ENCODE measurements around the gene LHX6. TPM values are rescaled to one million over a fixed set of nuclear protein-coding genes. Genes with fewer than 3 reads are reported as not detected.
A peak's percentile ranks its signal among the peaks of the same experiment; 100 is the strongest.

Gene LHX6
- total RNA-seq, 1 donor from 2014 or later = 3.4 TPM

DNA sequence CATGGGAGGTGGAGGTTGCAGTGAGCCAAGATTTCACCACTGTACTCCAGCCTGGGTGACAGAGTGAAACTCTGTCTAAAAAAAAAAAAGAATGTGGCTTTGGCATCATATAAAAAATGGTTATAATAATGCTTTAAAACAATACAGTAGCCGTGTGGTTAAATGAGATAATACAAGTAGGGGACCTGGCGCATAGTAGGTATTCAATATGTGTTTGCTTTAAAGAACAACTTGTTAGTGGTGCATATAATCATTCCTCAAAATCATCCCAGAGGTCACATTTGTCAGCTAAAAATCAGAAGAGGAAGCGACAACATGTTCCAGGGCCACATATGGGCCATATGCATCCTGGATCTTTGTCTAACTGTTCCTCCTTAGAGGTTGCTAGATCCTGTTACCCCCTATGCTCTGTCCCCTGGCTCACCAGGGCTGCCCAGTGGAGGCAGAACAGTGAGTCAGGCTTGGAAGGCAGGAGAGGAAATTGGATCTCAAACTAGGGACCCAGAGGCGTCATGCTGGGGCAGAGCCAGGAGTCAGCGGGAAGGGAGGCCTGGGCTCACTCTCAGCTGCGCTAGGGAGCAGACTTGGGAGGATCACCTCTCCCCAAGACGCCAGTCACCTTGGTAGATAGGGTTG lies 27.7 kb downstream of the LHX6 start:
- intact Hi-C loops (cut with DNase I) = no loop called here
- ATAC-seq (ENCODE audit: poor library complexity) (peak; percentile 20), DNase-seq (no peak)

DNA sequence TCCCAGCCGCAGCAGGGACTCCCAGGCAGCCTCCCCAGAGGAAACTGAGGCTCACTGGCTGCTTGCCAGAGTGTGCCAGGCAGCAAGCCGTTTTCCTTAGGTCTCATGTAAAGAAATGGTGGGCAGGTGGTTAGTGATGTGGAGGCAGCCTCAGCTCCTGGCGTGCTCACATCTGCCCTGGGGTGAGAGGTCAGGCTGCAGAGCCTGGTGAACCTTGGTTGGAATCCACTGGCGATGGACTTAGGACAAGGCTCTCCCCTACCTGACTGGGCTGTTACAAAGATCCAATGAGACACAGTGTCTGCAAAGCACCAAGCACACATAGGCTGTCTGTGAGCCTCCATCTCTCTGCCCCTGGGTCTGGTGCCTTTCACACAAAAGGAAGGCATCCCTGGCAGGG lies 30.9 kb downstream of the LHX6 start:
- DNase-seq (no peak), ATAC-seq (ENCODE audit: poor library complexity) (no peak)
- intact Hi-C loops (cut with DNase I) = no loop called here

DNA sequence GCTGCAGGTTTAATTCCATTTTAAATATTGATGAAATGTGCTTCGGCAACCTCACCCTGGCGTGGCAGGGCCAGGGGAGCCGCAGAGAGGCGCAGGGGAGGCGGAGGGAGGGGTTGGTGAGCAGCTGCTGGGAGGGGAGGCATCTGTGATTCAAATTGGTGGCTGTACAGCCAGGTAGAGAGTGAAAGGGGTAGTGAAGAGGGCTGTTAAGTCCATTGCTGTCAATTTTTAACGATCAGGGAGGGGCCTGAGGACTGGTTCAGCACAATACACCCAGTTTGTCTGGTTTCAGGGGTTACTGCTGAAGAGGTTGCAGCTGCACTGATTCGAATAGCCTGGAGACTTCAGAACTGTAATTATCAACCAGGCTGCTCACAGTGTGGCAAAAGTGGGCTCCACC lies 31.3 kb downstream of the LHX6 start:
- DNase-seq (no peak), ATAC-seq (ENCODE audit: poor library complexity) (no peak)
- intact Hi-C loops (cut with DNase I) = no loop called here

DNA sequence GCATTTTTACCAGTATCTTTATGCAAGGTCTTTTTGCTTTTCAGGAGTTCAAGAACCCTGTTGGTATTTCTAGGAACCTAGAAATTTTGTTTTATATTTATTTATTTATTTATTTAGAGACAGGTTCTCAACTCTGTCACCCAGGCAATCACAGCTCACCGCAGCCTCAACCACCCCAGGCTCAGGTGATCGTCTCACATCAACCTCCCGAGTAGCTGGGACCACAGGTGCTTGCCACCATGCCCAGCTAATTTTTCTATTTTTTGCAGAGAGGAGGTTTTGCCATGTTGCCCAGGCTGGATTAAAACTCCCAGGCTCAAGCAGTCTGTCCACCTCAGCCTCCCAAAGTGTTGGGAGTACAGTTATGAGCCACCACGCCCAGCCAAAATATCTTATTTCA lies 32.9 kb downstream of the LHX6 start:
- intact Hi-C loops (cut with DNase I) = no loop called here
- no peak for ATAC-seq (ENCODE audit: poor library complexity)
- no peak for DNase-seq

DNA sequence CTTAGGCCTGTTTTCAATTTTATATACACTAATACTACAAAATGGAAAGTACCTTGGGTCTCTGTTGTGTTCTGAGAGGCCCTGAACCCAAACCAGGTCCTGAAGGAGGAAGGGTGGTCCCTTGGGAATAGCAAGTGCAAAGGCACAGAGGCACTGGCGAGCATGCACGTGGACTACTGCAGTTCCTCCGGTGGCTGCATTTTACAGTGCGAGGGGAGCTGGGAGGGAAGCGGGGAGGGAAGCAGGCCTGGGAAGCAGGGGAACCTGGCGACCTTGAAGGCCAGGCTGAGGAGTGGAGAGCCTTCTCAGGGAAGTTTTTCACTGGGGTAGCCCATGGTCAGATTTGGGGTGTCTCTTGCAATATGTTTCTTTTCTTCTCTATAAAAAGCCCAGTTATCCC lies 35.1 kb downstream of the LHX6 start:
- intact Hi-C loops (cut with DNase I) = no loop called here
- DNase-seq = no peak
- ATAC-seq (ENCODE audit: poor library complexity) = no peak

DNA sequence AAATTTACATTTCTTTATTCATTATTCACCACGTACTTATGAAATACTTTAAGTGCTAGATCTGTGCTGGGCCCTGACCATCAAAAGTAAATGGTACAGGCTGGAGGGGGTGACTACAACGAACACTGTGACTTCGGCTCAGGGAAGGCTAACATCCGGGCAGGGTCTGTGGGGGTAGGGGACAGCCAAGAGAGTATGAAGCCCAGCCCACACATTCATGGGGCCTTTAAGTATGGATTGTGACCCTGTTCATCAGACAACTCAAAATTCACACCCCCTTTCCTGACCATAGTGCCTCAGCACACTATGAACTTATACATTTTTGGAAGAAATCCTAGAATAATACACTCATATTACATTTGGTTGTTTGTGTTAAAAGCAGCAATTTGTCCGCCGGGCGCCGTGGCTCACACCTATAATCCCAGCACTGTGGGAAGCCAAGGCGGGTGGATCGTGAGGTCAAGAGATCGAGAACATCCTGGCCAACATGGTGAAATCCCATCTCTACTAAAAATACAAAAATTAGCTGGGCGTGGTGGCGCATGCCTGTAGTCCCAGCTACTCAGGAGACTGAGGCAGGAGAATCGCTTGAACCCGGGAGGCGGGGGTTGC lies 35.7 kb downstream of the LHX6 start:
- DNase-seq = no peak
- intact Hi-C loops (cut with DNase I) = no loop called here
- no peak for ATAC-seq (ENCODE audit: poor library complexity)

DNA sequence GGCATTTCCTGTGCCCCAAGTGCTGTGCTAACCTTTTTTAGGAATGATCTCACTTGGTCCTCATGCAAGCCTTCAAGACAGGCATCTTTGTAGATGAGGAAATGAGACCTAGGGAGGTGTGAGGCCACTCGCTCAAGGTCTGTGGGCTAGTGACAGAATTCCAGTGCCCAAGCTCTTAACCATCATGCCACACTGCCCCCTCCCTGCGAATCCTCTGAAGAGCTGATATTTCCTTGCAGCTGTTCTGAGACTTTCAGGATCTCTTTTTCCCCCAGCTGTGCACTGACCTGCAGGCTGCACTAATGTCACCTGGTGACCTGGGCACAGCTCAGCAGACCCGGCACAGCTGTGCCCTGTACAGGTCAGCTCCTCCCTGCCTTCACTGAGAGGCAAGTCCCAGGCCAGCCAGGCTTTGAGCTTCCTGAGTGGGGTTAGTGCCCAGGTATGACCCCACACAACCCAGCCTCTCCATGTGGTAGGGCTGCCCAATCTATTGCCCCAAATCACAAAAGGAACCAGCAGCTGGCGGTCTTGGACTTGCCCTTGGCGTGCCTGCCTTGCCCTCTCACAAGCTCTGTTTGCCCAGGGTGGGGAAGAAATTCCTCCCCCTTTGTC lies 36.4 kb downstream of the LHX6 start:
- intact Hi-C loops (cut with DNase I) = no loop called here
- ATAC-seq (ENCODE audit: poor library complexity) (no peak), DNase-seq (no peak)

DNA sequence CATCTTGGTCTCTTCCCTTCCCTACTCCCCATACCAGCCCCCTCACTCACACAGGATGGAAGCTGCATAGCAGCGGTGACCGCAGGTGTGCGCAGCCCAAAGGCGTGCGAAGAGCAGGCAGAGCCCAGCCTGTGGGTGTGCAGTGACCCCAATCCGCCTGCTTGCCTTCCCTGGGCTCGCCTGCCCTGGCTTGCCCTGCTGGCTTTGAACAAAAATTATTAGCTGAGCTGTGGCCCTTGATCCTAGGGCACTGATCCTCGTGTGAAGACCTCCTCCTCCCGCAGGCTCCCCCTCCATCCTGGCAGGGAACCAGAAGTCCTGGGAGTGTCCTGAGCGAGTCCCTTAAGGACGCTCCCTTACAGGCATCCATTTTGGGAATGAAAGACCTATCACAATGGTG lies 37.2 kb downstream of the LHX6 start:
- DNase-seq (no peak), ATAC-seq (ENCODE audit: poor library complexity) (no peak)
- intact Hi-C loops (cut with DNase I) = no loop called here

DNA sequence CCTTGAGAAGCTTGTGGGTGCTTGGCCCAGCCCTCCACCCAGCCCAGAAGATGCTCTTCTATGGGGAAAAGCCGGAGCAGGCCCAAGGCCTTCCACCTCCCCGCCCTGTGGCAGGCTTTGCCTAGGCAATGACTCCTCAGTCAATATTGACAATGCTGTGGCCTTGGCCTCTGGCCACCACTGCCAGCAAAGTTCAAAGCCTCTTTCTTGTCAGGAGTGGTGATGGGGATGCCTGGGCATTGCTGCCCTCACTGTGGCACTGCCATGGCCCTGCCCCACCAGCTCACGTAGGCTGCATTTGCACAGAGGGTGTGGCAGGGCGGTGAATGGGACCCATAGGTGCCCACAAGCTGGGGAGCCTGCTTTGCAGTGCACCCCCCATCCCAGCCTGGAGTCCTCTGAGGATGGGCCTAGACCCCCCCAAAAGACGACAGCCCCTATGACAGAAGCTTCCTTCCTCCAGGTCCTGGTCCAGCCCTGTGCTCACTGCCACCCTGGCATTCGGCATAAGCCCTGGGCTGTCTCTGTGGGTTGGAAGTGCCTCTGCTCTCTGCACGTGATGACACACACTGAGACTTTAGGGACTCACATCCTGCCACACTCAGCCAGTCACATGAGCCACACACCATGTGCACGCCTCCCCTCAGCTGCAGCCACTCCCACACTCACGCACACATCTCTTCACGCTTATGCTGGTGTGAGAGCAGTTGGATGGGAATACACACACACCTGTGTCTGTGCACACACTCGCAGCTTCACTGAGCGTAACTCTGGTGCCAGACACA lies 38.0 kb downstream of the LHX6 start:
- ATAC-seq (ENCODE audit: poor library complexity) (no peak), DNase-seq (no peak)
- intact Hi-C loops (cut with DNase I) = no loop called here

DNA sequence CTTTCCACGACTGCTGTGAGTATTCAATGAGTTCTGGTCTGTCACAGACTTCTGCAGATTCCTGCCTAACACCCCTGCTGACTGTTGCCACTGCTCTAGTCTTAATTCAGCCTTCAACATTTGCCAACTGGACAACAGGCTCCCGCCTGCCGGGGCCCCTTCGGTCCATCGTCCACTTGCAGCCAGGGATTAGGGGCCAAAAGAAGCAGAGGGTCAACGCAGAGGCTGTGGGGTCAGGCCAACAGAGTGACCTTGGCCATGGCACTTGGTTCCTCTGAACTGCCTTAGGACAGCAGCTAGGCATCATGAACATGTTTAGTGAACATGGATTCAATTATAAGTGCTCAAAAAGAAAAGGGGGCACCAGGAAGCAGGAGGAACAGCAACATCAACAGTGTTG lies 40.4 kb downstream of the LHX6 start:
- intact Hi-C loops (cut with DNase I) = no loop called here
- DNase-seq (no peak), ATAC-seq (ENCODE audit: poor library complexity) (no peak)

DNA sequence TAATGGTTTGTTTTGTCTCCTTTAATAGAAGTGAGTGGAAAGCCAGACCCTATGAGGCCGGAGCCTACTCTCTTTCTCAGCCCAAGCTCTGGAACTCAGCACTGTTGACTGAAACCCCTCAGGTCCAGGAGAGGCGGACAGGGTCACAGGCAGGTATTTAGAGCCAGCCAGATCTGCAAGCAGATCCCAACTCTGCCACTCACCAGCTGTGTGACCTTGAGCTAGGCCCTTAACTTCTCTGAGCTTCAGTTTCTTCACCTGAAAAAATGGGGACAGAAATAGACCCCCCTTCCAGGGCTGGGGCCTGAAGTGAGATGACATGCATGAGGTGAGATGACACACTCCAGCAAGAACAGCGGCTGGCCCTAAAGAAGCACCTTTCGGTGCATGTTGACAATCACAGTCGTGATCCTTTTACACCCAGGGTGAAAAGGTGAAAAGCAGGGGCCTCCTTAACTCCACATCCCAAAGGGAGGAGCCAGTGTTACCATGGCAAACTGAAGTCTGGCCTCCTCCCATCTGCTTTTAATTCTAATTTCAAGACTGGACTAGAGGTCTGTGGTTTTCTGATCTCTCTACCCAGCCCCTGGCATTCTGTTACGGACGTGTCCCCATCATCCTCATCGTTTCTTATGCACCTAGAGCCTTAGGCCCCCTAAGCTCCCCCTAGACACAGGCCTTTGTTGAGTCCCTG lies 41.8 kb downstream of the LHX6 start:
- intact Hi-C loops (cut with DNase I) = no loop called here
- no peak for DNase-seq
- ATAC-seq (ENCODE audit: poor library complexity) = no peak

DNA sequence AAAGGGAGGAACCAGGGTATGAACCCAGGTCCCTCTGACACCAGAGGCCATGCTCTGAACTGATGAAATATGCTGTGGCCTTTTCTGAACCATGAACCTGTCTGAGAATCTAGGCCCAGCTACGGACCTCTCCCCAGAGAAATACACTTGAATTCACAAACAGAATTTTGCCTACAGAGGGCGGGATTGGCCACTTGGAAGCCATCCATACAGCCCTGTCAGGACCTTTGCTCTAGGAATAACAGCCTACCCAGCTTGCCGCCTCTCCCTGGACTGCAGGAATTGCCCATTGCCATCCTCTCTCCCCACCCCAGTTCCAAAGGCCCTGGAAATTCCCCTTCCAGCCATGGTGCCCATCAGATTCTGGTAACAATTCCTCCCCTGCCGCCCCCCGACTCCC lies 42.5 kb downstream of the LHX6 start:
- ATAC-seq (ENCODE audit: poor library complexity) (no peak), DNase-seq (no peak)
- intact Hi-C loops (cut with DNase I) = no loop called here

DNA sequence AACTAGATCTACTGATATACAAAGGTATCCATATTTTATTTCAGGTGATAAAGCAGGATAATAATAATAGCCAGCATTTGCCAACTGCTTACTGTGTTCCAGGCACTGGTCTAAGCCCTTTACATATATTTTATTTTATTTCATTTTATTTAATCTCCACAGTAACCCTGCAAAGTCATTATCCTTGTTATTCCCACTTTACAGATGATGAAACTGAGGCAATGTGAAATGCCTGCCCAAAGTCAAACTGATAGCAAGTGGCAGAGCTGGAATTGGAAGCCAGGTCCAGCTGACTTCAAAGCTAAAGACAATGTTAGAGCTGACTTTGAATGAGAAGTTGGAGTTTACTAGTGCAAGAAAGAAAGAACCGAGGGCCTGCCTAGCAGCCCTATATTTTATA lies 44.2 kb downstream of the LHX6 start:
- ATAC-seq (ENCODE audit: poor library complexity) (no peak), DNase-seq (no peak)

DNA sequence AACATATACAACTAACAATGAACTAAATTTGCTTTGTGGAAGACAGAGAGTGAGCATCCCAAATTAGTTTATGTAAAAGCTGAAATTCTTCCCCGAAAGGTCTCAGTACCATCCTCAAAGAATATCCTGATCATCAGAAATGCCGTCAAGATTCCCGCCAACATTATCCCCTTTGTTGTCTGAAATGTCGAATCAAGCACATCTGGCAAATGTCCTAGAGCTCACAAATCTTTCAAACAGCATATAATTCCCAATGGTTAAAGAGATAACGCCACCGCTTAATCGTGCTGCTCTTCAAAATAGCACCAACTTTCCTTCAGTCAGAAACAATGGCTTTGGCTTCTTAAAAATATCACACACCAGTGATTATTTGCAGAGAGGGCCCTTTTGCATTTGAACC lies 45.3 kb downstream of the LHX6 start:
- intact Hi-C loops (cut with DNase I) = no loop called here
- DNase-seq = no peak
- ATAC-seq (ENCODE audit: poor library complexity) = no peak

More for the DNA sequence above, 44.2 kb downstream of the LHX6 start:
- intact Hi-C loops (cut with DNase I) = no loop called here

DNA sequence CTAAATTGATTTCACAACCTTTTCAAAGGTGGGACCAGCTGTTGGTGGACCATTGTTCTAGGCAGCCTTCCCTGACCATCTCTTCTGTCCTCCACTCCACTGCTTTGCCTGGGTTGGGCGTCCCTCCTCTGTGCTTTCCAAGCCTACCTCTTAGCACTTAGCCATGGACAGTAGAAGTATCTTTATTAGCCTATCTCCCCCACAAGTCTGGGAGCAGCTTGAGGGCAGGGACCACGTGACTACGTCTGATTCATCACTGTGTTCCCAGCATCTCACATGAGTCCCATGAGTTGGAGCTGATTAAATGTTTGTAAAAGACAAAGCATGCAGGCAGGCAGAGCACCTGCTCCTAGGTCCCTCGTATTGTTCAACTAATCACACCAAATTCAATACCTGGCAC lies 48.1 kb downstream of the LHX6 start:
- intact Hi-C loops (cut with DNase I) = no loop called here
- DNase-seq (no peak), ATAC-seq (ENCODE audit: poor library complexity) (no peak)

DNA sequence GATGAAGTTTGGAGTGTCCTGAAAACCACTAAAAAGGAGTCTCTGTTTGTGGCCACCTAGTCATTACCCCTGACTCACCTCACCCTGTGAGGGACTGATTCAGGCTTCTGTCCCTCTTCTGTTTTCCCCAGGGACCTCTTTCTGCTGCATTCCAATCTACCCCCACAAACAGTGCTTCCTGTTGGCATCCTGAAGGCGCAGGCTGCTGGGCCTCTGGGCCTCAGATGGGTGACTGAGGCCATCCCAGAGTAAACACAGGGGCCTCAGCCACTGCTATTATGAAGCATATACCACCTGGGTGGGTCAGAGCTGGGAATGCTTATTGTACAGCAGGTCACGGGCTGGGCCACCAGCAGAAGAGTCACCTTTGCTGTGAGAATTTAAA lies 49.1 kb downstream of the LHX6 start:
- no peak for DNase-seq
- ATAC-seq (ENCODE audit: poor library complexity) = no peak
- intact Hi-C loops (cut with DNase I) = no loop called here

DNA sequence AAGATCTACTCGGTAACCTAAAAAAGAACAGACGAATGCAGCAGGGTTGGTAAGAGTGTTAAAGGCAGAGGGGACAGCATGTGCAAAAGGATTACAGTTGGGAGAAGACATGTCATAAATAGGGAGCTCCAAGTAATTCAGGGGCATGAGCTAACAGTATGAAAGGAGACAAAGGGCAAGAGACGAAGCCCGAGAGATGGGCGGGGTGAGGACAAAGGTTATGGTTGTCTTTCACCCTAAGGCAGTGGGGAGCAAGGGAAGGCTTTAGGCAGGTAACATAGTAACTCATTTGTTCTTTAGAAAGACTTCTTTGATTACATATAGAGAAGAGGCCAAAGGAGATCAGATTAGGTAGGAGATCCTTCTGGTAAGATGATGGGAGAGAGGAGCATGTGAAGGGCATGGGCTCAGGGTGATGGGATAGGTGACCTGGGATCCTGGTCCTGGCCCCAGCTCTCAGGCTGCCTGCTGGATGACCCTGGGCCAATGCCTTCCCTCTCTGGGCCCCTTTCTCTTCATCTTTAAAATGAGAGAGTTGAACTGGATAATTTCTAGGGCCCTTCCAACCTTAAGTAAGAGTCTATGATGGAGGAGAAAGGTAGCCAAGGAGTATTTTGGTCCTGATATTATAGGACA lies 49.6 kb downstream of the LHX6 start:
- ATAC-seq (ENCODE audit: poor library complexity) (no peak), DNase-seq (no peak)
- intact Hi-C loops (cut with DNase I) = no loop called here

DNA sequence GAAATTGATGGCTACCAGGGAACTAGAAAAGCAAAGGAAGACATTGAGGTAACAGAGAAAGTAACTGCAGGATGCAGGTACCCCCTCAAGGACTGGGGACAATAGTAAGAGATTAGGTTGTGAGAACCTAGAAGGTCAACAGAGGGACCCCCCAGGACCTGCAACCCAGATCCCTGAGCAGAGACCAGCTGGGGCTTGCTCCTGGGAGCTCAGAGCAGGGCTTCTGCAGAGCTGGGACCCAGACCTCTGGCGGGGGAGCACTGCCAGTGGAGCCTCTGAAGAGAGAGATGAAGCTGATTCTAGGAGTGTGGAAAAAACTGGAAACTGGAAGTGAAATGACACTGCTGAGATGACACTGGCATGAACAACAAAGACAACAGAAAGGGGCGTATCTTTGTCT lies 51.8 kb downstream of the LHX6 start:
- ATAC-seq (ENCODE audit: poor library complexity) = no peak
- intact Hi-C loops (cut with DNase I) = no loop called here
- DNase-seq = no peak

DNA sequence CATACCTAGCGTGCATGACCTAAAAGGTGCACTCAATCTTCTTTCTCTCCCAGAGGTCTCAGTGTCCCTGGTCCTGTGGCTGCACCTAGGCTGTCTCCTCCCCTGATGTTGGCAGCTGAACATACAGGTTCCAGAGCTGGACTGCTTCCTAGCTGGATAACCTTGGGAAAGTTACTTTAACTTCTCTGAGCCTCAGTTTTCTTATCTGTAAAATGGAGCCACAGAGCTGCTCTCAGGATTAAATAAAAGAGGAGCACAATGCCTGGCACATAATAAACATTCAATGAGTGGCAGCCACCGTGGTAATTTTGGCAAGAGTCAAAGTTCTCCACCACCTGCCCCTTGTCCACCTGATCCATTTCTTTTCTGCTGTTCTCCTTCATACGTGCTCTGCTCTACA lies 55.1 kb downstream of the LHX6 start:
- intact Hi-C loops (cut with DNase I) = no loop called here
- ATAC-seq (ENCODE audit: poor library complexity) (no peak), DNase-seq (no peak)
